IgD-negative memory B cell (primary cell): ENCODE measurements around the gene VSTM5. TPM values are rescaled to one million over a fixed set of nuclear protein-coding genes. Genes with fewer than 3 reads are reported as not detected.
"Not testable (repeated sequence)": the region's sequence is repeated elsewhere in the genome, so short reads cannot be mapped to it uniquely, and the experiment has no call there.

ENCODE experiments used
- H3K27ac Mint-ChIP-seq, 3 donors: one replicate each; pipeline ENCODE4 v1.8.0; 2020 to 2022; ENCODE audit warnings: mild to moderate bottlenecking in 3 of 3, mixed read lengths in 3 of 3, moderate library complexity in 1 of 3
- H3K27me3 Mint-ChIP-seq: one replicate; pipeline ENCODE4 v1.8.0; 2021; ENCODE audit warnings: mixed read lengths
- H3K36me3 Mint-ChIP-seq: one replicate; pipeline ENCODE4 v1.8.0; 2020; ENCODE audit warnings: mild to moderate bottlenecking, mixed read lengths
- H3K4me1 Mint-ChIP-seq, 3 donors: one replicate each; pipeline ENCODE4 v1.8.0; 2020 to 2022; ENCODE audit warnings: mixed read lengths in 3 of 3, mild to moderate bottlenecking in 1 of 3
- H3K4me3 Mint-ChIP-seq, 4 donors: one replicate each; pipeline ENCODE4 v1.8.0; 2020 to 2022; ENCODE audit warnings: mild to moderate bottlenecking in 4 of 4, mixed read lengths in 4 of 4, moderate library complexity in 3 of 4
- H3K9me3 Mint-ChIP-seq, 3 donors: one replicate each; pipeline ENCODE4 v1.8.0; 2020 to 2021; ENCODE audit warnings: mixed read lengths in 3 of 3, mild to moderate bottlenecking in 1 of 3
- polyA plus RNA-seq: library from polyadenylated mRNA; unstranded; fragments of 300-500 nt; fragmentation: Illumina TruSeq; gene quantifications from one replicate; pipeline ENCODE4 v1.2.3, GENCODE V29; 2021

Gene VSTM5
- polyA plus RNA-seq, 1 donor from 2014 or later, result 0.06 TPM

- H3K9me3 Mint-ChIP-seq, result no peaks in the 10 kb centered on the region
- H3K36me3 Mint-ChIP-seq, result peaks cover 2% of the 10 kb centered on the region
- peaks cover 9 to 12% (median 12%) of the 10 kb centered on the region in 3 donors for H3K4me1 Mint-ChIP-seq
- H3K27ac Mint-ChIP-seq, result no peak overlapping the region
- H3K27me3 Mint-ChIP-seq, result no peaks in the 10 kb centered on the region
- no peak overlapping the region for H3K4me3 Mint-ChIP-seq
These were observed 58.9 kb downstream of the VSTM5 start for GRCh38 chr11:93791493-93791892.

GRCh38 chr11:93784935-93785360, 65.5 kb downstream of the VSTM5 start:
- H3K4me1 Mint-ChIP-seq, result peaks cover 28 to 32% (median 28%) of the 10 kb centered on the region in 3 donors

GRCh38 chr11:93784145-93784934, 66.1 kb downstream of the VSTM5 start, which contains the start of gene MED17:
Gene MED17 (plus strand): TSS chr11:93784282. CDS start chr11:93784514, 232 bp downstream.
- H3K36me3 Mint-ChIP-seq, result peaks cover 4% of the 10 kb centered on the region
- H3K4me1 Mint-ChIP-seq, result peaks cover 28 to 32% (median 28%) of the 10 kb centered on the region in 3 donors
- peaks cover 0 to 2% (median 0%) of the 10 kb centered on the region in 3 donors for H3K9me3 Mint-ChIP-seq
- peak within 1 kb of the TSS; percentile 54 to 97 (median 96) for H3K27ac Mint-ChIP-seq
- no peaks in the 10 kb centered on the region for H3K27me3 Mint-ChIP-seq
- H3K4me3 Mint-ChIP-seq, result peak within 1 kb of the TSS; percentile 93 to 100 (median 100)

More at GRCh38 chr11:93784935-93785360, 65.5 kb downstream of the VSTM5 start:
- Mint-ChIP-seq H3K9me3 (peaks cover 0 to 2% (median 0%) of the 10 kb centered on the region in 3 donors), H3K27ac (peak overlapping the region; percentile 54 to 97 (median 91)), H3K4me3 (peak overlapping the region; percentile 93 to 100 (median 100)), H3K27me3 (no peaks in the 10 kb centered on the region), H3K36me3 (peaks cover 4% of the 10 kb centered on the region)

GRCh38 chr11:93783765-93784144, 66.7 kb downstream of the VSTM5 start:
- Mint-ChIP-seq H3K4me1 (peaks cover 27 to 30% (median 28%) of the 10 kb centered on the region in 3 donors), H3K27me3 (no peaks in the 10 kb centered on the region), H3K36me3 (peaks cover 5% of the 10 kb centered on the region), H3K4me3 (peak overlapping the region; percentile 93 to 100 (median 100)), H3K9me3 (peaks cover 0 to 2% (median 0%) of the 10 kb centered on the region in 3 donors), H3K27ac (peak overlapping the region; percentile 54 to 97 (median 96))

GRCh38 chr11:93783362-93783761, 67.1 kb downstream of the VSTM5 start:
- H3K9me3 Mint-ChIP-seq, result peaks cover 0 to 2% (median 0%) of the 10 kb centered on the region in 3 donors
- peak overlapping the region; percentile 93 to 100 (median 100) for H3K4me3 Mint-ChIP-seq
- H3K4me1 Mint-ChIP-seq, result peaks cover 25 to 28% (median 28%) of the 10 kb centered on the region in 3 donors
- peak overlapping the region in 2 of 3 donors; percentile 54 to 66 for H3K27ac Mint-ChIP-seq
- H3K27me3 Mint-ChIP-seq, result no peaks in the 10 kb centered on the region
- peaks cover 6% of the 10 kb centered on the region for H3K36me3 Mint-ChIP-seq

GRCh38 chr11:93775289-93775688, 75.1 kb downstream of the VSTM5 start:
- Mint-ChIP-seq H3K27me3 (no peaks in the 10 kb centered on the region), H3K4me1 (peaks cover 0 to 3% (median 0%) of the 10 kb centered on the region in 3 donors), H3K9me3 (peaks cover 0 to 4% (median 0%) of the 10 kb centered on the region in 3 donors), H3K36me3 (peaks cover 7% of the 10 kb centered on the region), H3K4me3 (peak overlapping the region in 1 of 4 donors; percentile 41), H3K27ac (no peak overlapping the region)

- not testable (repeated sequence) for H3K27me3 Mint-ChIP-seq, H3K4me1 Mint-ChIP-seq, H3K27ac Mint-ChIP-seq, H3K9me3 Mint-ChIP-seq, H3K36me3 Mint-ChIP-seq
- H3K4me3 Mint-ChIP-seq, result peak overlapping the region in 1 of 4 donors; percentile 1
These were observed 75.9 kb downstream of the VSTM5 start for GRCh38 chr11:93774560-93774959.

GRCh38 chr11:93773601-93774200, 76.7 kb downstream of the VSTM5 start:
- Mint-ChIP-seq H3K36me3 (peaks cover 5% of the 10 kb centered on the region), H3K4me3 (no peak overlapping the region), H3K27me3 (no peaks in the 10 kb centered on the region), H3K27ac (no peak overlapping the region), H3K4me1 (peaks cover 0 to 3% (median 0%) of the 10 kb centered on the region in 3 donors), H3K9me3 (peaks cover 0 to 4% (median 0%) of the 10 kb centered on the region in 3 donors)

- Mint-ChIP-seq H3K27me3 (no peaks in the 10 kb centered on the region), H3K4me3 (no peak overlapping the region), H3K36me3 (peaks cover 4% of the 10 kb centered on the region), H3K4me1 (peaks cover 0 to 3% (median 0%) of the 10 kb centered on the region in 3 donors), H3K27ac (no peak overlapping the region), H3K9me3 (peaks cover 0 to 3% (median 0%) of the 10 kb centered on the region in 3 donors)
These were observed 77.4 kb downstream of the VSTM5 start for GRCh38 chr11:93773045-93773477.

GRCh38 chr11:93772123-93772522, 78.3 kb downstream of the VSTM5 start:
- H3K4me3 Mint-ChIP-seq, result no peak overlapping the region
- no peaks in the 10 kb centered on the region for H3K27me3 Mint-ChIP-seq
- peaks cover 0 to 3% (median 0%) of the 10 kb centered on the region in 3 donors for H3K9me3 Mint-ChIP-seq
- H3K36me3 Mint-ChIP-seq, result peaks cover 4% of the 10 kb centered on the region
- peaks cover 0 to 3% (median 2%) of the 10 kb centered on the region in 3 donors for H3K4me1 Mint-ChIP-seq
- H3K27ac Mint-ChIP-seq, result no peak overlapping the region

GRCh38 chr11:93770160-93770559, 80.3 kb downstream of the VSTM5 start:
- no peaks in the 10 kb centered on the region for H3K27me3 Mint-ChIP-seq
- H3K4me3 Mint-ChIP-seq, result no peak overlapping the region
- H3K4me1 Mint-ChIP-seq, result peaks cover 0 to 4% (median 1%) of the 10 kb centered on the region in 3 donors
- H3K9me3 Mint-ChIP-seq, result peaks cover 2 to 7% (median 3%) of the 10 kb centered on the region in 3 donors
- peaks cover 6% of the 10 kb centered on the region for H3K36me3 Mint-ChIP-seq
- H3K27ac Mint-ChIP-seq, result no peak overlapping the region

Other genes starting within 250 kb of the VSTM5 start
- 2.8 TPM for gene CEP295, start 188.9 kb downstream of the VSTM5 start, polyA plus RNA-seq
- gene TAF1D, start 109.1 kb downstream of the VSTM5 start, polyA plus RNA-seq, result 33.4 TPM
- 17.7 TPM for gene C11orf54, start 108.9 kb downstream of the VSTM5 start, polyA plus RNA-seq
- 25.8 TPM for gene MED17, start 66.3 kb downstream of the VSTM5 start, polyA plus RNA-seq
- gene HEPHL1, start 170.7 kb upstream of the VSTM5 start, polyA plus RNA-seq, result 0.04 TPM